GM12872 (cell line): Measurements from ENCODE around the gene HEXA.

Experiments used
- TF ChIP-seq, protein P1 (sequence below): IDR thresholded peaks from 3 replicates; pipeline ENCODE4 v1.5.1; 2011; ENCODE audit warnings: low read depth, mild to moderate bottlenecking, low read length, moderate library complexity; ENCODE audit not compliant: insufficient read depth

The HEXA gene

DNA sequence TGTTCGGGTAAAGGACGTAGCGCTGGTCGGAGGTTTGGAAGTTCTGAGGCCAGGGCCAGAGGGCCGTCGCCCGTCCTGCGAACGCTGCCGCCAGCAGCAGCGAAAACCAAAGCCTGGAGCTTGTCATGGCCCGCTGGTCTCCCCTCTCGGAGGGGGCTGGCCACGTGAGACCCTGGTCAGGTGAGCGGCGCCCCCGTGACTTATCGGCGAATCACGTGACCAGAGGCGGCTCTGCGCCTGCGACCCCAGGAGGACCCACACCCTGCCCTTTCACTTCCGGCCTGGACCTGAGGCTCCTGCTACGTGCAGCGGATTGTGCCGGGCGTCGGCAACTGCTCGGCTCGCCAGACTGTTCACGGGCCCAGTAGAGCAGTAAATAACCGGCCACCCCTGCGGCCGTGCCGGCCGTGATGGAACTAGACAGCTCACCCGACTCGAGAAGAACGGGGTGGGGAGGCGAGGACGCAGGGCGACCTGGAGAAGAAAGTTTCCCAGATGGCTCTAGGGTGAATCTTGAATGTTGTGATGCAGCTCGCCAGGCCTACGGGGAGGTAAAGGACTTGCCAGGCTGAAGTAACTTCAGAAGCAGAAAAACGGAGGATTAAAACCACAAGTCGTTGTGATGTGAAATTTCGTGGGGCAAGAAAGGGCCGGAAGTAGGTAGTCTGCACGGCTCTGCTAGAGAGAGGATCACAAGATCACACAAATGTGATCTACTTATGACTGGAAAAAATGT is at the start of gene HEXA:
Gene HEXA, minus strand, starts transcription at position 169 of the 736 bp plus-strand sequence. Its CDS starts 42 bp downstream, at position 127.
- TF ChIP-seq, protein P1, sequence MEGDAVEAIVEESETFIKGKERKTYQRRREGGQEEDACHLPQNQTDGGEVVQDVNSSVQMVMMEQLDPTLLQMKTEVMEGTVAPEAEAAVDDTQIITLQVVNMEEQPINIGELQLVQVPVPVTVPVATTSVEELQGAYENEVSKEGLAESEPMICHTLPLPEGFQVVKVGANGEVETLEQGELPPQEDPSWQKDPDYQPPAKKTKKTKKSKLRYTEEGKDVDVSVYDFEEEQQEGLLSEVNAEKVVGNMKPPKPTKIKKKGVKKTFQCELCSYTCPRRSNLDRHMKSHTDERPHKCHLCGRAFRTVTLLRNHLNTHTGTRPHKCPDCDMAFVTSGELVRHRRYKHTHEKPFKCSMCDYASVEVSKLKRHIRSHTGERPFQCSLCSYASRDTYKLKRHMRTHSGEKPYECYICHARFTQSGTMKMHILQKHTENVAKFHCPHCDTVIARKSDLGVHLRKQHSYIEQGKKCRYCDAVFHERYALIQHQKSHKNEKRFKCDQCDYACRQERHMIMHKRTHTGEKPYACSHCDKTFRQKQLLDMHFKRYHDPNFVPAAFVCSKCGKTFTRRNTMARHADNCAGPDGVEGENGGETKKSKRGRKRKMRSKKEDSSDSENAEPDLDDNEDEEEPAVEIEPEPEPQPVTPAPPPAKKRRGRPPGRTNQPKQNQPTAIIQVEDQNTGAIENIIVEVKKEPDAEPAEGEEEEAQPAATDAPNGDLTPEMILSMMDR = no peak

DNA sequence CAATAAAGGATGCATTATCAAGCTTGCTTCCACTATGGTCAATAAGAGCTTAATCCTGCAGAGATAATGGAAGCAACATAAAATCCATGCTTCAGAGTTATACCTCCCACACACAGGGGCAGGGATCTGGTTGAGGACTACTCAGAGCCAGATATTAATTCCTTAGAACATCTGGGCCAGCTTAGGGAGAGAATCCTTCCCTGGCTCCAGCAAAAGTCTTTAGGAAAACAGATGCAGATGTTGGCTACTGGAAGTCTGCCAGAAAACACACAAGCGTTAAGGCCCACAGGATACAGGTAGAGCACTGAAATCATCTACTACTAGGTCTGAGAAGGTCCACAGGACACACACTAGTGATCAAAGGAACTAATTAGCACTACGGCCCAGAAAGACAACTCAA is 47.4 kb upstream of the HEXA start:
- TF ChIP-seq, protein P1 = no peak

DNA sequence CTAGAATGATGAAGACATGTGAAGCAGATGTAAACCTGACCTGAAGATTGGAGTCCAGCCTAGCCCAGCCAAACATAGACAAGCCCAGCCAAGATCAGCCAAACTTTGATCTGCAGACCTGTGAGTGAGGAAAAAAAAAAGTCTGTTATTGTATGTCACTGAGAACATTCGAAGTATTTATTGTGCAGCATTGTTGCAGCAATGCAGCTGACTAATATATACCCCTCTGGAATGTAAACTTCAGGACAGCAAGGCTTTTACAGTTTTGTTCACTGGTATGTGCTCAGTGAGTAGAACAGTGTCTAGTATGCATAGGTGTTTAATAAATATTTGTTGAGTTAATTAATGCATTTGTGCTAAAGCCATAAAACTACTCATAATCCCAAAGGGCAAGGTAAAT is 45.7 kb upstream of the HEXA start:
- TF ChIP-seq, protein P1 = no peak

DNA sequence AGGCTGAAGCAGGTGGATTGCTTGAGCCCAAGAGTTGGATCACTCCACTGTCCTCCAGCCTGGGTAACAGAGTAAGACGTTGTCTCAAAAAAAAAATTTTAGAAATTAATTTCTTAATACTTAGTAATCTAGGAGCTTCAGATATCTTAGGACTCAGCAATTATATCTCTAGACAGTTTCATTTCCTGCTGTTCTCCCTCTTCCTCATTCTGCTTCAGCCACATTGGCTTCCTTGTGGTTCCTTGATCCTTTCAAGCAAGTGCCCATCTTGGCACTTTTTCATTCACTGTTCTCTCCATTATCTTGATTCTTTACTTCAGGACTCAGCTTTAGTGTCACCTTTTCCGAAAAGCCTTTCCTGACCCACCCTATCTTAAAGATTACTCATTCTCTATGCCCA is 44.8 kb upstream of the HEXA start:
- TF ChIP-seq, protein P1 = no peak

DNA sequence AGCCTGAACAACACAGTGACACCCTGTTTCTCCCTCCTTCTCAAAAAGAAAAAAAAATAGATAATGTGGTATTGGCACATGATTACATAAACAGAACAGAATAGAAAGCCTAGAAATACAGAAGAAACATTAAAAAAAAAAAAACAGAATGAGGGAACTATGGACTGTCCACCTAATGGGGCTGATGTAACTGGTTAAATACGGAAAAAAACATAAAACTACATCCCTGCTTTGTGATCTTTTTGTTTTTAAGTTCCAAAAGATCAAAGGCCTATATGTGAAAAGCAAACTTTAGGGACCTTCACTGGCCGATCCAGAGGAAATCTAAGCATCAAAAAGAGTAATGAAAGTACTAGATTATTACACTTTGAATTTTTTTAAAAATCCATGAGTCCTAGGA is 39.5 kb upstream of the HEXA start:
- TF ChIP-seq, protein P1 = no peak

DNA sequence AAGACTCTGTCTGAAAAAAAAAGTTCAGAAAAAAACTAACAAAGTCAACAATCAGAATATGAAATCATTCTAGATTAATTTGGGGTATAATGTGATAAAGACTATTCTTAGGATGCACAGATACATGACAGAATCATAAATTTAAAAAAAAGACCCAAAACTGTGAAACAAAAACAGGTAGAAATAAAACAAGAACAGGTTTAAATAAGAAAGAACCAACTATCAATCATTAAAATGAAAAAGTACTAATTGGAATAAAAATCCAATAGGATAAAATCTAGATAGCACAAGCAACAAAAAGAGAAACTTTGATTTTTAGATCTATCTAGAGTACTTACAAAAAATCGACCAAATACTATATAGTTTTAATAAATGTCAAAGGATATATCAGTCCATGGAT is 35.7 kb upstream of the HEXA start:
- TF ChIP-seq, protein P1 = no peak

DNA sequence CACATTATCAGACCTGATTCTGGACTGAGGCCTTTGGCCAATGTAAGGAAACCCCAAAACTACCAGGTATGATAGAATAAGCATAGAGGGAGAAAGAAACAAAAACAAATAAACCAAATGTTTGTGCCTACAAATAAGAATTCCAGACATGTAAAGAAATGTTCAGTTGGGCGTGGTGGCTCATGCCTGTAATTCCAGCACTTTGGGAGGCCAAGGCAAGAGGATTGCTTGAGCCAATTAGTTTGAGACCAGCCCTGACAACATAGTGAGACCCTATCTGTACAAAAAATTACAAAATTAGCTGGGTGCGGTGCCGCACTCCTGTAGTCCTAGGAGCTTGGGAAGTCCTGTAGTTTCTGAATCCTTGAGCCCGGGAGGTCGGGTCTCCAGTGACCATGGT is 35.3 kb upstream of the HEXA start:
- TF ChIP-seq, protein P1 = no peak
